ENCODE results near the gene TCEA2. TPM values are rescaled to one million over a fixed set of nuclear protein-coding genes. Genes with fewer than 3 reads are reported as not detected.
A peak's percentile ranks its signal among the peaks of the same experiment; 100 is the strongest.

The TCEA2 gene
- total RNA-seq (2022) (39.9 and 48.3 TPM in 2 replicates), Bru-seq, nascent RNA (percentile 42 among the genes with signal in this experiment), BruChase-seq, experiment 1, labeled RNA remaining after a 2-hour chase (percentile 50 among the genes with signal in this experiment), BruChase-seq, experiment 2, labeled RNA remaining after a 6-hour chase (percentile 60 among the genes with signal in this experiment)
- long read RNA-seq, transcript TCEA2-202 (10 exons, 1,235 nt) = major isoform, 25 of 90 reads
- long read RNA-seq, partial matches to known transcripts = 3 of 90 reads
- long read RNA-seq, other reads (novel, unspliced or antisense) = 61 of 90 reads

GRCh38 chr20:64062596-64063388 lies at the start of gene TCEA2:
TCEA2 (plus strand) TSS chr20:64063198; CDS start chr20:64063313, 115 bp downstream.
- no TSS peak for BruUV-seq (replicated peaks)
- intact Hi-C loops (cut with micrococcal nuclease; ENCODE audit: unreplicated experiment) = loop anchor here (1.0 to 10.0 kb wide), 5 partner anchors 13 to 168 kb away; partner anchors contain the start of genes DNAJC5, PRPF6, RGS19 and SOX18
- H3K4me3 Mint-ChIP-seq (ENCODE audit: unreplicated experiment) = peak within 1 kb of the TSS; percentile 81
- TF ChIP-seq CTCF (IDR thresholded peaks at IDR 0.05; ENCODE audit: insufficient read depth in 1 of 2, low read depth in 1 of 2, low read length in 1 of 2, severe bottlenecking in 1 of 2, unreplicated experiment in 1 of 2) = no peak
- no peaks in the 10 kb centered on the region for H3K9me3 ChIP-seq
- no peaks in the 10 kb centered on the region for H3K27me3 Mint-ChIP-seq (ENCODE audit: insufficient read depth, unreplicated experiment)
- ChIA-PET CTCF (interaction anchor here (0.6 to 6.2 kb wide), 18 partner anchors 8 to 525 kb away, joined by 3 to 101 read pairs (median 5); partner anchors contain the start of genes C20orf204, LKAAEAR1, OPRL1 and PRPF6), POLR2A (interaction anchor here (0.5 to 1.9 kb wide), 19 partner anchors 9 to 1697 kb away, joined by 3 to 11 read pairs (median 4); partner anchors contain the start of genes OPRL1, PPDPF, RGS19 and SAMD10)
- peaks cover 23% of the 10 kb centered on the region for H3K4me1 ChIP-seq
- H3K27ac Mint-ChIP-seq (ENCODE audit: unreplicated experiment) = peak within 1 kb of the TSS; percentile 16
- peaks cover 28% of the 10 kb centered on the region for H3K4me1 Mint-ChIP-seq (ENCODE audit: low read depth, unreplicated experiment)
- no peaks in the 10 kb centered on the region for H3K27me3 ChIP-seq (replicated peaks; ENCODE audit: control insufficient read depth, insufficient read depth, low read length)
- no peaks in the 10 kb centered on the region for H3K9me3 Mint-ChIP-seq (ENCODE audit: unreplicated experiment)
- no peaks in the 10 kb centered on the region for H3K36me3 Mint-ChIP-seq (ENCODE audit: insufficient read depth, unreplicated experiment)
- H3K36me3 ChIP-seq (ENCODE audit: control insufficient read depth, insufficient read depth, low read length) = no peaks in the 10 kb centered on the region
- peak within 1 kb of the TSS; percentile 74 for H3K4me3 ChIP-seq (ENCODE audit: low read depth, low read length)
- peak; percentile 99 to 100 for DNase-seq

GRCh38 chr20:64015635-64016034 lies 47.4 kb upstream of the TCEA2 start:
- H3K36me3 Mint-ChIP-seq (ENCODE audit: insufficient read depth, unreplicated experiment) = peaks cover 75% of the 10 kb centered on the region
- no peaks in the 10 kb centered on the region for H3K4me1 Mint-ChIP-seq (ENCODE audit: low read depth, unreplicated experiment)
- TF ChIP-seq CTCF (IDR thresholded peaks at IDR 0.05; ENCODE audit: insufficient read depth in 1 of 2, low read depth in 1 of 2, low read length in 1 of 2, severe bottlenecking in 1 of 2, unreplicated experiment in 1 of 2) = no peak
- Histone ChIP-seq H3K4me1 (no peaks in the 10 kb centered on the region), H3K27me3 (replicated peaks; ENCODE audit: control insufficient read depth, insufficient read depth, low read length) (no peaks in the 10 kb centered on the region), H3K9me3 (no peaks in the 10 kb centered on the region), H3K4me3 (ENCODE audit: low read depth, low read length) (no peak overlapping the region), H3K36me3 (ENCODE audit: control insufficient read depth, insufficient read depth, low read length) (peaks cover 21% of the 10 kb centered on the region)
- H3K27me3 Mint-ChIP-seq (ENCODE audit: insufficient read depth, unreplicated experiment) = no peaks in the 10 kb centered on the region
- no TSS peak for BruUV-seq (replicated peaks)
- no peak for DNase-seq
- H3K9me3 Mint-ChIP-seq (ENCODE audit: unreplicated experiment) = no peaks in the 10 kb centered on the region
- intact Hi-C loops (cut with micrococcal nuclease; ENCODE audit: unreplicated experiment) = no loop called here
- H3K4me3 Mint-ChIP-seq (ENCODE audit: unreplicated experiment) = no peak overlapping the region
- H3K27ac Mint-ChIP-seq (ENCODE audit: unreplicated experiment) = no peak overlapping the region
- ChIA-PET CTCF (no interaction called here), POLR2A (no interaction called here)

GRCh38 chr20:64021124-64021975 lies 41.6 kb upstream of the TCEA2 start:
- TF ChIP-seq CTCF (IDR thresholded peaks at IDR 0.05; ENCODE audit: insufficient read depth in 1 of 2, low read depth in 1 of 2, low read length in 1 of 2, severe bottlenecking in 1 of 2, unreplicated experiment in 1 of 2) = no peak
- no peaks in the 10 kb centered on the region for H3K27me3 Mint-ChIP-seq (ENCODE audit: insufficient read depth, unreplicated experiment)
- H3K4me1 ChIP-seq = peaks cover 34% of the 10 kb centered on the region
- H3K9me3 Mint-ChIP-seq (ENCODE audit: unreplicated experiment) = no peaks in the 10 kb centered on the region
- H3K4me1 Mint-ChIP-seq (ENCODE audit: low read depth, unreplicated experiment) = peaks cover 37% of the 10 kb centered on the region
- no peak overlapping the region for H3K4me3 Mint-ChIP-seq (ENCODE audit: unreplicated experiment)
- intact Hi-C loops (cut with micrococcal nuclease; ENCODE audit: unreplicated experiment) = no loop called here
- H3K27ac Mint-ChIP-seq (ENCODE audit: unreplicated experiment) = no peak overlapping the region
- no peak for DNase-seq
- H3K36me3 ChIP-seq (ENCODE audit: control insufficient read depth, insufficient read depth, low read length) = peaks cover 38% of the 10 kb centered on the region
- no TSS peak for BruUV-seq (replicated peaks)
- POLR2A ChIA-PET = no interaction called here
- no peaks in the 10 kb centered on the region for H3K9me3 ChIP-seq
- no peaks in the 10 kb centered on the region for H3K27me3 ChIP-seq (replicated peaks; ENCODE audit: control insufficient read depth, insufficient read depth, low read length)
- H3K4me3 ChIP-seq (ENCODE audit: low read depth, low read length) = no peak overlapping the region
- CTCF ChIA-PET = no interaction called here
- peaks cover 94% of the 10 kb centered on the region for H3K36me3 Mint-ChIP-seq (ENCODE audit: insufficient read depth, unreplicated experiment)
